HG03139 (cell line): ENCODE results near the gene ZMYM4.
"Not testable (repeated sequence)": the region's sequence is repeated elsewhere in the genome, so short reads cannot be mapped to it uniquely, and the experiment has no call there.

Experiments
- ATAC-seq: cut with Tn5 transposase; IDR thresholded peaks from one replicate; pipeline ENCODE4 v1.9.1; 2021; ENCODE audit not compliant: unreplicated experiment

ZMYM4 gene

GRCh38 chr1:35449334-35450008, 181.0 kb downstream of the ZMYM4 start:
- ATAC-seq, result no peak

DNA sequence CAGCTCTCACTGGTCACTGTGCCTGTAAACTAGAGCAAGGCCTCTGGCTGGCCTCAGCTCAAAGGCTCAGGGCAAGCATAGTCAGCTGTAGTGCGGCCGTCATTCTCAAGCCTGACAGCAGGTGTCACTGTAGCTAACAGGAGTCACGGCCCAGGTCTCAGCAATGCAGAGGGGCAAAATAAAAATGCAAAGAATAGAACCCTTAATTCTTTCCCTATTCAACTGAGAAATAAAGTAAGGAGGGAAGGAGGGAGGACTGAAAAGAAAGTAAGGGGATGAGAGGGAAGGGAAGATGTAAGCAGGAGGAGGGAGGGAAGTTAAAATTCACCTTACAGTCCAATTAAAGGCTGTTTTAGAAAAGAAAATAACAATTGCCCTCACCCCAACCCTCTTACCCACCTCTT, 182.6 kb downstream of the ZMYM4 start:
- no peak for ATAC-seq

- no peak for ATAC-seq
These were observed 183.7 kb downstream of the ZMYM4 start for GRCh38 chr1:35452106-35452774.

- no peak for ATAC-seq
These were observed 184.5 kb downstream of the ZMYM4 start for GRCh38 chr1:35453031-35453430.

- ATAC-seq, result no peak
These were observed 185.7 kb downstream of the ZMYM4 start for GRCh38 chr1:35454176-35454575.

- ATAC-seq, result no peak
These were observed 186.1 kb downstream of the ZMYM4 start for GRCh38 chr1:35454616-35455015.

DNA sequence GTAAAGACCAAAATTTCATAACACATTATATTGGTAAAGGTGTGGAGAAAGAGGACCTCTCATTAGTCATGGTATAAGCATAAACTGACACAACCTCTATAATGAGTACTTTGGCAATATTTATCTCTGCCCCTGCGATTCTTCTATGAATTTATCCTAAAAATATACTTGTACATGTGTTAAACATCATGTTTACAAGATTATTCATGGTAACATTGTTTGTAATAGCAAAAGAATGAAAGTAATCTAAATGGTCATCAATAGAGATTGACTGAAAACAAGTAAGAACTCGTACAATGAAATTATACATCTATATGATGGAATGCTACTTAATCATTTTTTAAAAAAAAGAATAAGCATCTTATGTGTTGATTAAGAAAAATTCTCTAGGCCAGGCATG, 192.3 kb downstream of the ZMYM4 start:
- no peak for ATAC-seq

DNA sequence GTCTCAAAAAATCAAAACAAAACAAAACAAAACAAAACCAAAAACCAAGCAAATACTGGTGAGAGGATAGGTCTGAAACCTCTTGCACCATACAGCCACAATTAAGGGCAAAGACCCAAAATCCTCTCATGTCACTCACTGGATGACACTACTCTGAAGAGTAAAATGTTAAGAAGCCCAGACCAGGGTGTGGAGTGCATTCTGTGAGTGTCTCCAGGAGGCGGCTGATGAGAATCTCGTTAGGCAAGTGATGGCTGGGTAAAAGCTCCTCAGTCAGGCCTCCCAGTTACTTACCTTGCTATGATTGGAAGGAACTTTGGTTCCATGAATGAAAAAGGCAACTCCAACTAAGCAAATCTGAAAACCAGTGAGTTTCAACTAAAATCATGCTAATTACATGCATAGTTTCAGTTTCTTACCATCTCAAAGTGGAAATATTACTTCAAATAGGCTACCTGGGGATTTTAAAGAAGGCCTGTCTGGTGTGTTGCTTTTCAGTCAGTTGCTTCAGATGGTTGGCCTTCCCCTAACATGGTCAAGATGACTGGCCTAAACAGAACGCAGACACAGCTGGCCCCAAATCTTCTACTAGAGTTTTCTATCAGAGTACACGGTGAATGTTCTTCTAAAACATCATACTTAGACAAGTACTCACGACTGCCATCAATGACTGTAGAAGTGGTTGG, 193.6 kb downstream of the ZMYM4 start:
- ATAC-seq, result no peak

GRCh38 chr1:35463232-35463631, 194.7 kb downstream of the ZMYM4 start:
- ATAC-seq, result no peak

DNA sequence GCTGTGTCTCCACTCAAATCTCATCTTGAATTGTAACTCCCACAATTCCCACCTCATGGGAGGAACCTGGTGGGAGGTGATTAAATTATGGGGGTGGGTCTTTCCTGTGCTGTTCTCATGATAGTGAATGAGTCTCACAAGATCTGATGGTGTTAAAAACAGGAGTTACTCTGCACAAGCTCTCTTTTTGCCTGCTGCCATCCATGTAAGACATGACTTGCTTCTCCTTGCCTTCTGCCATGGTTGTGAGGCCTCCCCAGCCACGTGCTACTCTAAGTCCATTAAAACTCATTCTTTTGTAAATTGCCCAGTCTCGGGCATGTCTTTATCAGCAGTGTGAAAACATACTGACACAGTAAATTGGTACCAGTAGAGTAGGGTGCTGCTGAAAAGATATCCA, 195.2 kb downstream of the ZMYM4 start:
- ATAC-seq, result not testable (repeated sequence)

GRCh38 chr1:35466120-35466519, 197.6 kb downstream of the ZMYM4 start:
- ATAC-seq, result no peak

DNA sequence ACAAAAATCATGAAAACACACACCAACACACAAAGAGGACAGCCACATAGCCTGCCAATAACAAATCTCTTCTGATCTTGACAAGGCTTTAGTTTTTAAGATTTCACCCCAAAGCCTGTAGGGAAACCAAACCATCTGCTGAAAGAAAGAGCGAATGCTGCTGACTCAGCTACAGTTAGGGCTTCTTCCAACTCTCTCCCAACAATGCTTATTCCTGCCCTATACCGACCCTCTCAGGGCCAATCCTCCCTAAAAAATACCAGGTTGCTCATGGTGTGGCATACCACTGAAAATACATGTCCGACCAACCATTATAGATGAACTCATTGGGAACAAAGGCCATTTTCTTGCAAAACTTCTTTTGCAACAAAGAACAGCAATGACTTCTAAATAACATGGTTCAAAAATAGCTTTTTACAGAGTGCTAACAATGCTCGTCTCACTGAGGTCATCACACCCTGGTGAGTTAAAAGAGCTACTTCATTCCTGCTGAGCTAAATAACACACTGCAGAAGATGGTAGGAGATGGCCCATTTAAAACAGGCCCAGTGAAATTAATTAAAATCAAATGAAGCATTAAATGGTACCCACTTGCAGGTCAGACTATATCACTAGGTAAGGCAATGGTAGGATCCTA, 202.6 kb downstream of the ZMYM4 start:
- ATAC-seq, result no peak
